Endodermal cell (in vitro differentiated cells): ENCODE data around the gene KDSR. TPM values are rescaled to one million over a fixed set of nuclear protein-coding genes. Genes with fewer than 3 reads are reported as not detected.

ENCODE experiments used
- DNase-seq: peaks from one replicate; pipeline ENCODE4 v3.0.0-alpha.2; 2017
- H3K27ac ChIP-seq: 2 replicates; pipeline ENCODE4 v1.5.1; 2013; ENCODE audit warnings: mild to moderate bottlenecking, low read depth, low read length, moderate library complexity
- H3K27me3 ChIP-seq: 2 replicates; pipeline ENCODE4 v1.6.1; 2013; ENCODE audit warnings: mild to moderate bottlenecking, low read length, moderate library complexity; ENCODE audit not compliant: insufficient read depth, control insufficient read depth, poor library complexity, severe bottlenecking
- H3K36me3 ChIP-seq: 2 replicates; pipeline ENCODE4 v1.7.0; 2013; ENCODE audit warnings: mild to moderate bottlenecking, low read length, moderate library complexity; ENCODE audit not compliant: control insufficient read depth, insufficient read depth
- H3K4me1 ChIP-seq: one replicate; pipeline ENCODE4 v1.7.0; 2013; ENCODE audit warnings: low read length; ENCODE audit not compliant: control insufficient read depth, insufficient read depth
- H3K4me3 ChIP-seq: 2 replicates; pipeline ENCODE4 v1.5.1; 2013; ENCODE audit warnings: mild to moderate bottlenecking, low read length, moderate library complexity
- H3K9ac ChIP-seq: 2 replicates; pipeline ENCODE4 v1.6.1; 2013; ENCODE audit warnings: mild to moderate bottlenecking, low read length, moderate library complexity; ENCODE audit not compliant: poor library complexity, severe bottlenecking; ENCODE audit errors: extremely low read depth
- H3K9me3 ChIP-seq: 2 replicates; pipeline ENCODE4 v1.6.1; 2013; ENCODE audit warnings: mild to moderate bottlenecking, low read length, moderate library complexity; ENCODE audit not compliant: control insufficient read depth
- H3K27ac Mint-ChIP-seq: 2 replicates; pipeline ENCODE4 v1.8.0; 2020; ENCODE audit warnings: mixed read lengths
- H3K27me3 Mint-ChIP-seq: 2 replicates; pipeline ENCODE4 v1.8.0; 2021; ENCODE audit warnings: mild to moderate bottlenecking, mixed read lengths; ENCODE audit not compliant: insufficient read depth
- H3K36me3 Mint-ChIP-seq: 2 replicates; pipeline ENCODE4 v1.8.0; 2020; ENCODE audit warnings: low read depth, mixed read lengths
- H3K4me1 Mint-ChIP-seq: 2 replicates; pipeline ENCODE4 v1.8.0; 2020; ENCODE audit warnings: mixed read lengths
- H3K4me3 Mint-ChIP-seq: 2 replicates; pipeline ENCODE4 v1.8.0; 2020; ENCODE audit warnings: mild to moderate bottlenecking, moderate library complexity, mixed read lengths
- H3K9me3 Mint-ChIP-seq: 2 replicates; pipeline ENCODE4 v1.8.0; 2020; ENCODE audit warnings: mild to moderate bottlenecking, mixed read lengths
- CTCF ChIP-seq: fragments of 200-600 bp; sonication (generic); conservative IDR thresholded peaks from 2 replicates; pipeline ENCODE4 v1.5.0; 2021; ENCODE audit warnings: antibody characterized with exemption, mild to moderate bottlenecking
- WGBS, 2 experiments: methylation state at CpG; one replicate each; pipeline versions ENCODE4 v1.1.5 to v1.1.7; 2013; ENCODE audit warnings: missing lambda C conversion rate in 2 of 2, mixed read lengths in 1 of 2; ENCODE audit not compliant: insufficient coverage in 1 of 2, insufficient read length in 1 of 2; 5-methylcytosine and 5-hydroxymethylcytosine counted together
- total RNA-seq, 2 donors: library from RNA; stranded (reverse); fragmentation: NEBNext Ultra II Directional in 1 of 2; extraction: Animal tissue kit (Norgen Biotek cat#: 25700) in 1 of 2; gene quantifications; 2 replicates in 1 of 2; 3 replicates in 1 of 2; pipeline ENCODE4 v1.2.1, GENCODE V29; 2021

Gene KDSR
- total RNA-seq, 2 donors from 2014 or later: 39.3 to 51.0 TPM

- Histone ChIP-seq H3K9me3 (no peaks in the 10 kb centered on the region), H3K36me3 (no peaks in the 10 kb centered on the region), H3K9ac (no peak overlapping the region), H3K4me1 (no peaks in the 10 kb centered on the region), H3K4me3 (no peak overlapping the region), H3K27ac (no peak overlapping the region), H3K27me3 (no peaks in the 10 kb centered on the region)
- no peaks in the 10 kb centered on the region for H3K36me3 Mint-ChIP-seq
- H3K4me3 Mint-ChIP-seq: no peak overlapping the region
- no peaks in the 10 kb centered on the region for H3K4me1 Mint-ChIP-seq
- H3K27me3 Mint-ChIP-seq: peaks cover 8% of the 10 kb centered on the region
- no peaks in the 10 kb centered on the region for H3K9me3 Mint-ChIP-seq
- no peak for TF ChIP-seq CTCF
- H3K27ac Mint-ChIP-seq: no peak overlapping the region
- 95% methylated on average over 4 to 6 of the region's 6 CpGs for WGBS, 2 experiments
- no peak for DNase-seq
Observed at GRCh38 chr18:63306249-63306648, 60.8 kb downstream of the KDSR start.

- no peak for DNase-seq
- Histone ChIP-seq H3K9me3 (no peaks in the 10 kb centered on the region), H3K4me1 (no peaks in the 10 kb centered on the region), H3K27ac (no peak overlapping the region), H3K9ac (no peak overlapping the region), H3K4me3 (no peak overlapping the region), H3K27me3 (no peaks in the 10 kb centered on the region), H3K36me3 (no peaks in the 10 kb centered on the region)
- no peaks in the 10 kb centered on the region for H3K27me3 Mint-ChIP-seq
- no peaks in the 10 kb centered on the region for H3K9me3 Mint-ChIP-seq
- H3K4me1 Mint-ChIP-seq: no peaks in the 10 kb centered on the region
- H3K4me3 Mint-ChIP-seq: no peak overlapping the region
- no peak for TF ChIP-seq CTCF
- H3K27ac Mint-ChIP-seq: no peak overlapping the region
- WGBS, 2 experiments: 100% methylated on average over 2 of the region's 3 CpGs; no CpG with 5 or more reads in 1 of the 2 experiments
- H3K36me3 Mint-ChIP-seq: no peaks in the 10 kb centered on the region
Observed at GRCh38 chr18:63303547-63303946, 63.5 kb downstream of the KDSR start.

GRCh38 chr18:63302636-63303405 is 64.2 kb downstream of the KDSR start:
- TF ChIP-seq CTCF: no peak
- Histone ChIP-seq H3K9me3 (no peaks in the 10 kb centered on the region), H3K4me1 (no peaks in the 10 kb centered on the region), H3K27ac (no peak overlapping the region), H3K9ac (no peak overlapping the region), H3K36me3 (no peaks in the 10 kb centered on the region), H3K27me3 (no peaks in the 10 kb centered on the region), H3K4me3 (no peak overlapping the region)
- Mint-ChIP-seq H3K4me1 (no peaks in the 10 kb centered on the region), H3K27me3 (no peaks in the 10 kb centered on the region), H3K36me3 (no peaks in the 10 kb centered on the region), H3K27ac (no peak overlapping the region), H3K4me3 (no peak overlapping the region), H3K9me3 (no peaks in the 10 kb centered on the region)
- DNase-seq: no peak
- 90 to 94% methylated on average over 2 to 5 of the region's 5 CpGs for WGBS, 2 experiments
